Panc1 (cell line): Measurements from ENCODE around the gene PROS1.

Experiments used
- POLR2AphosphoS5 ChIP-seq: IDR thresholded peaks from 2 replicates; pipeline ENCODE4 v1.6.1; 2012; ENCODE audit warnings: mild to moderate bottlenecking, low read depth, low read length, moderate library complexity
- TCF7L2 ChIP-seq: IDR thresholded peaks from 2 replicates; pipeline ENCODE4 v1.6.1; 2011; ENCODE audit warnings: mild to moderate bottlenecking, low read depth, low read length, inconsistent platforms
- TF ChIP-seq, protein P1 (sequence below): fragments of 450-650 bp; IDR thresholded peaks from 2 replicates; pipeline ENCODE4 v1.5.1; 2017; ENCODE audit warnings: mild to moderate bottlenecking

DNA sequence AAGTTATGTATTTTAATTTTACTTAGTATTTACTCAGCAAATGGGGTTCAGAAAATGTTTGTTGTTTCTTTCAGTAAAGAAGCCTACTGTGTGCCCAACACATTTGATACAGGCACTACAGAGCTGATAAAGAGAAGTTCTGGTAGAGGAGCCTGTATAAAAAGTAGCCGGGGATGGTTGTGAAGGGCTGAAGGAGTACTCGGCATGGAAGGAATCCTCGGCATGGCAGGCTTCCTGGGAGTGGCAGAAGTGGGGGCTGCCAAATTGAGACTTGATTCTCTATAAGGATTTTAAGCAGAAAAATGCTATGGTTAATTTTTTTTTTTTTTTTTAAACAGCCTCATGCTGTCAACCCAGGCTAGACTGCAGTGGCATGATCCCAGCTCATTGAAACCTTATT lies 15.5 kb upstream of the PROS1 start:
- TF ChIP-seq, protein P1, sequence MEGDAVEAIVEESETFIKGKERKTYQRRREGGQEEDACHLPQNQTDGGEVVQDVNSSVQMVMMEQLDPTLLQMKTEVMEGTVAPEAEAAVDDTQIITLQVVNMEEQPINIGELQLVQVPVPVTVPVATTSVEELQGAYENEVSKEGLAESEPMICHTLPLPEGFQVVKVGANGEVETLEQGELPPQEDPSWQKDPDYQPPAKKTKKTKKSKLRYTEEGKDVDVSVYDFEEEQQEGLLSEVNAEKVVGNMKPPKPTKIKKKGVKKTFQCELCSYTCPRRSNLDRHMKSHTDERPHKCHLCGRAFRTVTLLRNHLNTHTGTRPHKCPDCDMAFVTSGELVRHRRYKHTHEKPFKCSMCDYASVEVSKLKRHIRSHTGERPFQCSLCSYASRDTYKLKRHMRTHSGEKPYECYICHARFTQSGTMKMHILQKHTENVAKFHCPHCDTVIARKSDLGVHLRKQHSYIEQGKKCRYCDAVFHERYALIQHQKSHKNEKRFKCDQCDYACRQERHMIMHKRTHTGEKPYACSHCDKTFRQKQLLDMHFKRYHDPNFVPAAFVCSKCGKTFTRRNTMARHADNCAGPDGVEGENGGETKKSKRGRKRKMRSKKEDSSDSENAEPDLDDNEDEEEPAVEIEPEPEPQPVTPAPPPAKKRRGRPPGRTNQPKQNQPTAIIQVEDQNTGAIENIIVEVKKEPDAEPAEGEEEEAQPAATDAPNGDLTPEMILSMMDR = no peak
- TF ChIP-seq POLR2AphosphoS5 (no peak), TCF7L2 (no peak)
